NB4 (cell line): ENCODE measurements around the gene HIC1.

Source experiments
- DNase-seq: peaks from one replicate; pipeline ENCODE4 v3.0.0; 2010; ENCODE audit warnings: low read depth
- H3K4me3 ChIP-seq: one replicate; pipeline ENCODE4 v1.5.1; 2011; ENCODE audit warnings: mild to moderate bottlenecking, low read depth, low read length, moderate library complexity
- MYC ChIP-seq: IDR thresholded peaks from 2 replicates; pipeline ENCODE4 v1.6.1; 2011; ENCODE audit warnings: low read depth, low read length
- POLR2A ChIP-seq: IDR thresholded peaks from 2 replicates; pipeline ENCODE4 v1.6.1; 2011; ENCODE audit warnings: mild to moderate bottlenecking; ENCODE audit not compliant: insufficient read length; ENCODE audit errors: extremely low read depth
- TF ChIP-seq, protein P1 (sequence below): IDR thresholded peaks from one replicate; pipeline ENCODE4 v1.5.1; 2012; ENCODE audit warnings: low read depth, low read length
- TF ChIP-seq, protein P2 (sequence below): IDR thresholded peaks from 2 replicates; pipeline ENCODE4 v1.6.1; 2011; ENCODE audit warnings: low read depth, low read length

The HIC1 gene

DNA sequence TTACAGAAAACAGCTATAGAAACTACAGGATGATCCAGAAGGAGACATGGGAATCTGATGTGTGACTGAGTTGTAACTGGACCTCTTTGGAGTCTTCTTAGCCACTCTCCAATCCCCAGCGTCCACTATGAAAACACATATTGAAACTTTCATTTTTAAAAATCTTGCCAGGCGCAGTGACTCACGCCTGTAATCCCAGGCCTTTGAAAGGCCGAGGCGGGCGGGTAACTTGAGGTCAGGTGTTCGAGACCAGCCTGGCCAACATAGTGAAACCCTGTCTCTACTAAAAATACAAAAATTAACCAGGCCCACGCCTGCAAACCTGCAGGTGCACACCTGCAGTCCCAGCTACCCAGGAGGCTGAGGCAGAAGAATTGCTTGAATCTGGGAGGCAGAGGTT is 53.3 kb downstream of the HIC1 start:
- DNase-seq, result no peak
- TF ChIP-seq, protein P1, sequence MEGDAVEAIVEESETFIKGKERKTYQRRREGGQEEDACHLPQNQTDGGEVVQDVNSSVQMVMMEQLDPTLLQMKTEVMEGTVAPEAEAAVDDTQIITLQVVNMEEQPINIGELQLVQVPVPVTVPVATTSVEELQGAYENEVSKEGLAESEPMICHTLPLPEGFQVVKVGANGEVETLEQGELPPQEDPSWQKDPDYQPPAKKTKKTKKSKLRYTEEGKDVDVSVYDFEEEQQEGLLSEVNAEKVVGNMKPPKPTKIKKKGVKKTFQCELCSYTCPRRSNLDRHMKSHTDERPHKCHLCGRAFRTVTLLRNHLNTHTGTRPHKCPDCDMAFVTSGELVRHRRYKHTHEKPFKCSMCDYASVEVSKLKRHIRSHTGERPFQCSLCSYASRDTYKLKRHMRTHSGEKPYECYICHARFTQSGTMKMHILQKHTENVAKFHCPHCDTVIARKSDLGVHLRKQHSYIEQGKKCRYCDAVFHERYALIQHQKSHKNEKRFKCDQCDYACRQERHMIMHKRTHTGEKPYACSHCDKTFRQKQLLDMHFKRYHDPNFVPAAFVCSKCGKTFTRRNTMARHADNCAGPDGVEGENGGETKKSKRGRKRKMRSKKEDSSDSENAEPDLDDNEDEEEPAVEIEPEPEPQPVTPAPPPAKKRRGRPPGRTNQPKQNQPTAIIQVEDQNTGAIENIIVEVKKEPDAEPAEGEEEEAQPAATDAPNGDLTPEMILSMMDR, result no peak
- TF ChIP-seq POLR2A (no peak), MYC (no peak)
- TF ChIP-seq, protein P2, sequence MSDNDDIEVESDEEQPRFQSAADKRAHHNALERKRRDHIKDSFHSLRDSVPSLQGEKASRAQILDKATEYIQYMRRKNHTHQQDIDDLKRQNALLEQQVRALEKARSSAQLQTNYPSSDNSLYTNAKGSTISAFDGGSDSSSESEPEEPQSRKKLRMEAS, result no peak
- H3K4me3 ChIP-seq, result no peak overlapping the region

DNA sequence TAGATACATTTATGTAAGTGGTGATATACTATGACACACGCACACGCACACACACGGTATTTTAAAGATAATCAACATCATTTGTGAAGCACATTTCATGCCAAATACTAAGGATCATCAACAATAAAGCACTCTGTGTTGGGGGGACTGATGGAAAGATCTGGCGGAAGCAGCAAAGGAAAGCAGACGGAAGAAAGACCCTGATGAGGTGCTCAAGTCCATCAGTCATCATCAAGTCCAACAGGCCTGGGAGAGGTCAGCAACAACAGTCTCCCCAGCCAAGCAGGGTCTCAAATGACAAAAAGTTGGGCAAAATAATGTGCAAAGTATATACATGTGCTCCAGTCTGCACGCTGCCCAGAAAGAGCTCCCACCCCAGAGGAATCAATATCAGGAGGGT is 55.5 kb downstream of the HIC1 start:
- H3K4me3 ChIP-seq, result no peak overlapping the region
- no peak for TF ChIP-seq POLR2A
- TF ChIP-seq, protein P2, result no peak
- TF ChIP-seq, protein P1, result no peak
- TF ChIP-seq MYC, result no peak
- no peak for DNase-seq

DNA sequence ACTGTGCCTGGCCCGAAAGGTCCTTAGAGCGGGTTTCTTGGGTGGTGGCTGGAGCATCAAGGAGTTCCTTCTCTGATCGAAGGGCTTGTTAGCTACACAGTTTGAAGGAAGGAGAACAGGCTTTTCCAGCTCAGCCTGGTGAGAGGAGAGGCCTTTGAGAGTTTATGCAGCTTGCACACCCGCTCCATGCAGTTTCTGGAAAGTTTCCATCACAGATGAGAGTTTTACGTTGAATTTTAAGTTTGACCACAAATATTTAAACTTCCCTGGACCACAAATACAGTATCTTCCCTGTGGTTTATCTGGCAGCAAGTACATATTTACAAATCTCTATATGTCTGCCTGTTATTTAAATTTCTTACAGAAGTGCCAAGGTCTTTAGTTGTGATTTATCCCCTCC is 56.8 kb downstream of the HIC1 start:
- TF ChIP-seq POLR2A, result no peak
- TF ChIP-seq, protein P2, result no peak
- no peak for TF ChIP-seq MYC
- TF ChIP-seq, protein P1, result no peak
- no peak for DNase-seq
- H3K4me3 ChIP-seq, result no peak overlapping the region
